Measurements from ENCODE around the gene NEURL1.

GRCh38 chr10:103463499-103463898 lies 30.0 kb upstream of the NEURL1 start:
- TF ChIP-seq POLR2AphosphoS5 (IDR thresholded peaks at IDR 0.05; ENCODE audit: low read depth, low read length) (no peak), TAF1 (IDR thresholded peaks at IDR 0.05; ENCODE audit: borderline replicate concordance, insufficient read depth, low read length) (no peak), SIN3A (IDR thresholded peaks at IDR 0.05; ENCODE audit: borderline replicate concordance, insufficient read depth, low read length) (no peak)
